Ishikawa (cell line): Measurements from ENCODE around the gene RIPK1.

Source experiments
- CEBPB ChIP-seq: IDR thresholded peaks from 2 replicates; pipeline ENCODE4 v1.6.1; 2012
- CREB1 ChIP-seq: IDR thresholded peaks from 2 replicates; pipeline ENCODE4 v1.6.1; 2012; ENCODE audit warnings: low read depth
- EGR1 ChIP-seq: IDR thresholded peaks from 2 replicates; pipeline ENCODE4 v1.6.1; 2012
- EP300 ChIP-seq: IDR thresholded peaks from 2 replicates; pipeline ENCODE4 v1.6.1; 2012; ENCODE audit warnings: borderline replicate concordance
- FOXM1 ChIP-seq: IDR thresholded peaks from 2 replicates; pipeline ENCODE4 v1.6.1; 2012; ENCODE audit warnings: low read depth, borderline replicate concordance
- NFIC ChIP-seq: IDR thresholded peaks from 2 replicates; pipeline ENCODE4 v1.6.1; 2012
- RAD21 ChIP-seq: IDR thresholded peaks from 2 replicates; pipeline ENCODE4 v1.6.1; 2012; ENCODE audit warnings: low read depth
- TAF1 ChIP-seq: IDR thresholded peaks from 2 replicates; pipeline ENCODE4 v1.6.1; 2012; ENCODE audit warnings: low read depth, mild to moderate bottlenecking
- TCF12 ChIP-seq: IDR thresholded peaks from 2 replicates; pipeline ENCODE4 v1.6.1; 2012; ENCODE audit warnings: low read depth
- TEAD4 ChIP-seq: IDR thresholded peaks from 2 replicates; pipeline ENCODE4 v1.6.1; 2012
- YY1 ChIP-seq: IDR thresholded peaks from 2 replicates; pipeline ENCODE4 v1.6.1; 2012; ENCODE audit warnings: low read depth
- ZBTB7A ChIP-seq: IDR thresholded peaks from 2 replicates; pipeline ENCODE4 v1.6.1; 2012; ENCODE audit warnings: low read depth
- TF ChIP-seq, protein P1 (sequence below): IDR thresholded peaks from 2 replicates; pipeline ENCODE4 v1.6.1; 2012
- TF ChIP-seq, protein P2 (sequence below): IDR thresholded peaks from 2 replicates; pipeline ENCODE4 v1.6.1; 2012
- TF ChIP-seq, protein P3 (sequence below): IDR thresholded peaks from 2 replicates; pipeline ENCODE4 v1.6.1; 2012; ENCODE audit warnings: low read depth, mild to moderate bottlenecking

The RIPK1 gene

DNA sequence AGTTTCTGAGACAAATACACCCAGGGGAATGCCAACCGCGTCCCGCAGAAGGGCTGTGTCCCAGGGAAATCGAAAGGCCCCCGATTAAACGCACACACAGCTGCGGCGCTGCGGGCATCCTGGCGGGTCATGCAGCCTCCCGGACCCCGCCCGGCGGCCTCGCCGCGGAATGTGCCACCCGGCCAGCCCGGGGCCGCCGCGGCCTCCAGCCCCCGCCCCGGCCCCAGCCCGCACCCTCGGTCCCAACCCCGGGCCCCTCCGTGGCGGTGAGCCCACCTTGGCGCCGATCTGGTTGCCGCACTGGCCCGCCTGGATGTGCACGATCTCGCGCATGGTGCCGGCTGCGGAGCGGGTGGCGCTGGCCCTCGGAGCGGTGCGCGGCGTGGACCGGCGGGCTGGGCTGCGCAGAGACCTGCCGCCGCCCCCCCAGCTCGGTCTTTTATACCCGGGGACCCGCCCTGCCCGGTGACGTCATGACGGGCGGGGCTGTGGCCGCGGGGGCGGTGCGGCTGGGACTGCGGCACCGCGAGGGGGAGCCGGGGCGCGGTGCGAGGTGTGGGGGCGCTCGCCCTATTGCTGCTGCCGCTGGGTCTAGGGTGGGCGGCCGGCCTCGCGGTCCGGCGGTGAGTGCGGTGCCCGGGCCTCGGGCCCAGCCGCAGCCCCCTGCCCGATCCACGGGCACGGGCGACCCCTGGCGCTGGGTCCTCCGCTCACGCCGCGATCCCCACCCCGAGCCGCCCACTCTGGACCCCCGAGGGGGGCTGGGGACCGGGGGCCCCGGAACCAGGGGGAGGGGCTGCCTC, 89.0 kb downstream of the RIPK1 start, which contains the start of gene TUBB2A:
Gene TUBB2A, minus strand, starts transcription at position 414 of the 803 bp plus-strand sequence. Its CDS starts 81 bp downstream, at position 333.
- TF ChIP-seq YY1 (peak; percentile 30; the same call in 1 of the 2 replicates), EGR1 (peak; percentile 97), TAF1 (peak; percentile 74; the same call in 1 of the 2 replicates), TCF12 (no peak; the same call in 1 of the 2 replicates), EP300 (0 out of 2 replicates have a peak, but pooled peaks have one; percentile 17), CEBPB (no peak), RAD21 (peak; percentile 25; the same call in 1 of the 2 replicates), NFIC (no peak), FOXM1 (no peak), ZBTB7A (peak; percentile 96; the same call in 1 of the 2 replicates), CREB1 (peak; percentile 75), TEAD4 (no peak)
- TF ChIP-seq, protein P1, sequence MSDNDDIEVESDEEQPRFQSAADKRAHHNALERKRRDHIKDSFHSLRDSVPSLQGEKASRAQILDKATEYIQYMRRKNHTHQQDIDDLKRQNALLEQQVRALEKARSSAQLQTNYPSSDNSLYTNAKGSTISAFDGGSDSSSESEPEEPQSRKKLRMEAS = peak; percentile 77
- TF ChIP-seq, protein P2, sequence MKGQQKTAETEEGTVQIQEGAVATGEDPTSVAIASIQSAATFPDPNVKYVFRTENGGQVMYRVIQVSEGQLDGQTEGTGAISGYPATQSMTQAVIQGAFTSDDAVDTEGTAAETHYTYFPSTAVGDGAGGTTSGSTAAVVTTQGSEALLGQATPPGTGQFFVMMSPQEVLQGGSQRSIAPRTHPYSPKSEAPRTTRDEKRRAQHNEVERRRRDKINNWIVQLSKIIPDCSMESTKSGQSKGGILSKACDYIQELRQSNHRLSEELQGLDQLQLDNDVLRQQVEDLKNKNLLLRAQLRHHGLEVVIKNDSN = no peak
- TF ChIP-seq, protein P3, sequence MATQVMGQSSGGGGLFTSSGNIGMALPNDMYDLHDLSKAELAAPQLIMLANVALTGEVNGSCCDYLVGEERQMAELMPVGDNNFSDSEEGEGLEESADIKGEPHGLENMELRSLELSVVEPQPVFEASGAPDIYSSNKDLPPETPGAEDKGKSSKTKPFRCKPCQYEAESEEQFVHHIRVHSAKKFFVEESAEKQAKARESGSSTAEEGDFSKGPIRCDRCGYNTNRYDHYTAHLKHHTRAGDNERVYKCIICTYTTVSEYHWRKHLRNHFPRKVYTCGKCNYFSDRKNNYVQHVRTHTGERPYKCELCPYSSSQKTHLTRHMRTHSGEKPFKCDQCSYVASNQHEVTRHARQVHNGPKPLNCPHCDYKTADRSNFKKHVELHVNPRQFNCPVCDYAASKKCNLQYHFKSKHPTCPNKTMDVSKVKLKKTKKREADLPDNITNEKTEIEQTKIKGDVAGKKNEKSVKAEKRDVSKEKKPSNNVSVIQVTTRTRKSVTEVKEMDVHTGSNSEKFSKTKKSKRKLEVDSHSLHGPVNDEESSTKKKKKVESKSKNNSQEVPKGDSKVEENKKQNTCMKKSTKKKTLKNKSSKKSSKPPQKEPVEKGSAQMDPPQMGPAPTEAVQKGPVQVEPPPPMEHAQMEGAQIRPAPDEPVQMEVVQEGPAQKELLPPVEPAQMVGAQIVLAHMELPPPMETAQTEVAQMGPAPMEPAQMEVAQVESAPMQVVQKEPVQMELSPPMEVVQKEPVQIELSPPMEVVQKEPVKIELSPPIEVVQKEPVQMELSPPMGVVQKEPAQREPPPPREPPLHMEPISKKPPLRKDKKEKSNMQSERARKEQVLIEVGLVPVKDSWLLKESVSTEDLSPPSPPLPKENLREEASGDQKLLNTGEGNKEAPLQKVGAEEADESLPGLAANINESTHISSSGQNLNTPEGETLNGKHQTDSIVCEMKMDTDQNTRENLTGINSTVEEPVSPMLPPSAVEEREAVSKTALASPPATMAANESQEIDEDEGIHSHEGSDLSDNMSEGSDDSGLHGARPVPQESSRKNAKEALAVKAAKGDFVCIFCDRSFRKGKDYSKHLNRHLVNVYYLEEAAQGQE = no peak

DNA sequence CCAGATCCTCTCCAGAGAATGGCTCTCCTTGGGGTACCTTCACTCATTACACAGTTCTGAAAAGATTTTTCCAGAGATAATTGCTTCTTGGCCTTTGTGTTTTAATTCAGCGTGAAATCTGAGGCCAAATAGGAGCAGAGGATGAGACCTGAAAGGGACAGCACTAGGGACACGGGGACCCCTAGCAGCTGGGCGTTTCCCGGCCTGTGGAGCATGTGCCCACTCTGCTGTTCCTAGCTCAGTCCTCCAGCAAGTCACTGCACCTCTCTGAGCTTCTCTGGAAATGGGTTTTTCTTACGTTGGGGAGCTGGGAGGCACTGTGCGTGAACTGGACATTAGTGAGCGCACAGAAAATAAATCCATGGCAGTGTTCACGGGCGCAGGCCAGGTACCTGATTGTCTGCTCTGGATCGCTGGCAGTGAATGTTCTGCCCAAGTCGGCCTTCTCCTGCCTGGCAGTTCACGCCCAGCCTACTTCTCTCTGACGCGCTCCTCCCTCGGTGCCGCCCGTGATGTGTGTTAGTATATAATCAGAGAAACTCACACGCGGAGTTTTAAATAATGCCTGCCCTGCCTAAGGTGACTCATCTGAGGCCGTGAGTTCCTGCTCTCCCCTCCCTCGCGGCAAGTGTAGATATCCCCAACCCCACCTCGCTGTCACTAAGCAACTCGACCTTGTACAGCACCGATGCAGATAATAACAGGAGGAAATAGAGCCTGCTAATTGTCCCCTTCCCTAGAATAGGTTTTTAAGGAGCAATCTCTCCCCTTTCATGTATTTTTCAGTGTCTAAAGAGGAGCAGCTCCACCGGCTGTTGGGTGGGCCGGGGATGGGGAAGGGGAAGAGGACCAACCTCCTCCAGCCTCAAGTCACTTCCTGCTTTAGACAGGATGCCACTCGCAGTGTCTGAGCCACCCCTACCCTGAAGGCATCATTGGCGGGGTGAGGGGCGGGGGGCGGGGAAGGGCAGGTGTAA, 91.8 kb downstream of the RIPK1 start:
- TF ChIP-seq TAF1 (no peak), FOXM1 (peak; percentile 44; the same call in 1 of the 2 replicates)

DNA sequence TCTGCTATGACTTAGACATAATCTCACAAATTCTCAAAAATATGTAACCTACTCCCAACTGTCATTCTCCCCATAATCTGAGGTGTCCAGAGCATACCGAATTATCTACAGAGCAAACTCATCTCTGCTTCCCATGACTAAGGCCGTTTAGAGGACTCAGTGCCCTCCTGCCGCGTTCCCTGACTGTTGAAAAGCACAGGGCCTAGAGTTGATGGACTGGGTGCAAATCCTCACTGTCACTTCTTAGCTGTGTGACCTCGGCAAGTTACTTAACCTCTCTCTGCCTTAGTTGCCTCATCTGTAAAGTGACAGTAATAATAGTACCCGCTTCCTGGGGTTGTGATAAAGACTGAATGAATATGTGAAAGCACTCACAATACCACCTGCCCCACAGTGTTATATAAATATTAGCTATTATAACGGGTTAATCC, 93.8 kb downstream of the RIPK1 start:
- no peak for TF ChIP-seq NFIC
- no peak for TF ChIP-seq EP300
- no peak for TF ChIP-seq CREB1

DNA sequence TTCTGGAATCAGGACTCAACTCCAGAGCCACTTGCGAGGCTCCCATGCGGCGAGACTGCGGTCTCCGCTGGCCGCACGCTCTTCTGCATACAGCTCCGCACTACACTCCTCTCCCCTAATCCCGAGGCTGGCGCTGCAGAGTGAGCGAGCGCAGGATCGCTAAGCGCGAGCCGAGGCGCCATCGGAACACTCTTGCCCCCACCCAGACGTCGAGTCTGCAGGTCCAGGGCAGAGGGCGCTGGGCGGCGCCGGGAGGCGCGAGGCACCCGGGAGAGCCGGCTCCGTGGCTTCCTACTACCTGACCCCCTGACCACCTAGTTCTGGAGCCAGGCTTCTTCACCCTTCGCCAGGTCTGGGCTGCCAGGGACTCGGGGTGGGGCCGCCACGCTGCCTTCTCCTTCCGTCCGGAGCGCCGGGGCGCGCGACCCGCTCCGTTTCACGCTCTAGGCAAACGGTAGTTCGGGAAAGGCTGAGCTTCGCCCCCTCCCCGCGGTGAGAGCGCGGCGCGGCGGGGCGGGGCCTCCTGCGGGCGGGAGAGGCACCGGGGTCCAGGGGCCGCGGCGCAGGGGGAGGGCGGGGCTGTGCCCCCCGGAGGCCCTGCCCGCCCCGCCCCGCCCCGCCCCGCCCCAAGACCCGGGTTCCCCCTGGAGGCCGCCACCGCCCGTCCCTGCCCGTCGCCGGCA, 94.4 kb downstream of the RIPK1 start:
- TF ChIP-seq RAD21 = no peak
- peak; percentile 83; the same call in 1 of the 2 replicates for TF ChIP-seq ZBTB7A
- TF ChIP-seq, protein P2 = no peak
- TF ChIP-seq, protein P1 = peak; percentile 82
- peak; percentile 39; the same call in 1 of the 2 replicates for TF ChIP-seq TAF1
- TF ChIP-seq CREB1 = no peak
- no peak for TF ChIP-seq TCF12

DNA sequence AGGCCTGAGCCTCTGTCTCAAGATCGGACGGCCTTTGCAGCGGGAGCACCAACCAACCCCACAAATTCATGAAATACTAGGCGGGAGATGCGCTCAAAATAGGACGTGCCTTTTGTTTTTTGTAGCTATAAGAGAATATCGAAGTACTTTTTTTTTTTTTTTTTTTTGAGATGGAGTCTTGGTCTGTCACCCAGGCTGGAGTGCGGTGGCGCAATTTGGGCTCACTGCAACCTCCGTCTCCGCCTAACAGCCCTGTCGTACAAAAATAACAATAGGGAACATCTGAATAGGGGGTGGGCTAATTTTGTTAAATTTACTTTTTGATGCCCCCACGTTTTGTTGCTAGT, 94.9 kb downstream of the RIPK1 start:
- TF ChIP-seq CEBPB (peak; percentile 40; the same call in 1 of the 2 replicates), TEAD4 (no peak), TAF1 (0 out of 2 replicates have a peak, but pooled peaks have one; percentile 2), NFIC (no peak), TCF12 (no peak), EP300 (no peak), EGR1 (no peak), YY1 (no peak)
- TF ChIP-seq, protein P1 = no peak
- TF ChIP-seq, protein P3 = no peak
- TF ChIP-seq, protein P2 = no peak
